ENCODE measurements around the gene DSTN. TPM values are rescaled to one million over a fixed set of nuclear protein-coding genes. Genes with fewer than 3 reads are reported as not detected.
A peak's percentile ranks its signal among the peaks of the same experiment; 100 is the strongest.

DSTN gene
- polyA plus RNA-seq, 5 donors, result 340 to 394 (median 376) TPM

DNA sequence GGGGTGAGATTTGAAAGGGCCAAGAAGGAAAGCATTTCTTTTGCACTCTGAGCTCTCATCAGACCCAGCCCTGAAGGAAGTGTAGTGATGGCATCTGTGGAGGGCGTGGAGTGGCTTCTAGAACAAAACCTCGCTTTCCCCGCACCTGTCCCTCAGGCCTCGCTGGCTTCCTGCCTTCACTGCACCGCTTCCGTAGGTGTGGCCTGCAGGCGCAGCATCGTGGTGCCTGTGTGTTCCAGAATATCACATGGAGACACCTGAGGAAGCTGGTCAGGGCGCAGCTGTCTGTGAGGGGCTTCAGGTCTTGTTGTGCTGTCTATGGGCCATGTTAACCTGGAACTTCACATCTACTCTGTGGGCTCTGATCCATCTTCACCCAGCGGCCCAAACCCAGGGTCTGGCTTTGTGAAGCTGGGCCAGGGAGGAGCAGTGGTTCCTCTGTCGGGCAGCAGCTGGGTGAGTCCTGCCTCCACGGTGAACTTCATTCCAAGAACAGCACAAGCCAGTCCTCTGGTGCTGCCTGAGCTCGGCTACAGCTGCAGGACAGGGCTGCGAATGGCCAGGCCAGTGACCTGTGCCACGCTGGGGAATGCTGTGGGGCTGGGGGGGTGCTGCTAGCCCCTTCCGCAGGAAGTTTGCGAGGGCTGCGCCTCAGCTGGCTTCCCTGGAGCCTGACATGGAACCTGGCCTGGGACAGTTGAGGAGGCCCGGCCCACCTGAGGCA is 40.9 kb downstream of the DSTN start:
- no peak for DNase-seq

DNA sequence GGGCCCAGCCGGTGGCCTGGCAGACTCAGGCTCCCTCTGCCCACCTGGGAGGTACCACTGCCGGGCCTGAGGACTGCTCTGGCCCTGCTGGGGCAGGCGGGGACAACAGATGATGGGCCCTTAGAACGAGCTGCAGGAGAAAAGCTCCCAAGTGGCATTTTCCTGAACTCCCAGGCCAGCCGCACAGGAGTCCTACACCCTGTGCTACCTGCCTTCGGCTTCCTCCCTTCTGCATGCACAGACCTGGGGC is 41.3 kb downstream of the DSTN start:
- no peak for DNase-seq

GRCh38 chr20:17611540-17612286 is 41.8 kb downstream of the DSTN start:
- no peak for DNase-seq

DNA sequence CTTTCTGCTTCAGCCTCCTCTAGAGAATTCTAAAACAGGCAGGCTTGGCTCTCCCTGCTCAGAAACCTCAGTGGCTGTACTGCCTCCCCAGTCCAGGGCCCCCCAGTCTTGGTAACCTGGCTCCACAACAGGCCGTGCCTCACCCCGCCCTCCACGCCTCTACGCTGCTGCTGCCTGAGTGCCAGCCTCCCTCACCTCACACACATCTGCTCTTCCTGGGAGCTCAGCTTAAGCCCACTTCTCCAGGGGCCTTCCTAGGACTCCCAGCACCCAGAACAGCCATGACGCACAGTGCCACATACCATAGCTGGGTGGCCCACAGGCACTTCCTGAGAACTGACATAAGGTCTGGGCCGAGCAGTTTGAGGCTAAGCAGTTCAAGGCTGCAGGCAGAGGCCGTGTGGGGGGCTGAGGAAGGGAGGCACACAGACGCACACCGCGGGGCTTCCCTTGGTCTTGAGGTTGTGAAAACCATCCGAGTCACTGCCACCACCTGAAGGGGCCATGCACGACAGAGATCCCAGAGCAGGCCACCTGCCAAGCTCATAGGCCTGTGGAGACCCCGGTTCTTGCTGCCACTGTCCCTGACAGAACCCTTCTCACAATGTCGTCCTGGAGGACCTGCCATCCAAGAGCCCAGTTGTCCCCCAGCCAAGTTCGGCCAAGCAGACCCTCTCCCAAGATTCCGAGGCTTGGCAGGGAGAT is 42.6 kb downstream of the DSTN start:
- no peak for DNase-seq

- DNase-seq, result no peak
Observed at GRCh38 chr20:17612992-17613327, 43.1 kb downstream of the DSTN start.

DNA sequence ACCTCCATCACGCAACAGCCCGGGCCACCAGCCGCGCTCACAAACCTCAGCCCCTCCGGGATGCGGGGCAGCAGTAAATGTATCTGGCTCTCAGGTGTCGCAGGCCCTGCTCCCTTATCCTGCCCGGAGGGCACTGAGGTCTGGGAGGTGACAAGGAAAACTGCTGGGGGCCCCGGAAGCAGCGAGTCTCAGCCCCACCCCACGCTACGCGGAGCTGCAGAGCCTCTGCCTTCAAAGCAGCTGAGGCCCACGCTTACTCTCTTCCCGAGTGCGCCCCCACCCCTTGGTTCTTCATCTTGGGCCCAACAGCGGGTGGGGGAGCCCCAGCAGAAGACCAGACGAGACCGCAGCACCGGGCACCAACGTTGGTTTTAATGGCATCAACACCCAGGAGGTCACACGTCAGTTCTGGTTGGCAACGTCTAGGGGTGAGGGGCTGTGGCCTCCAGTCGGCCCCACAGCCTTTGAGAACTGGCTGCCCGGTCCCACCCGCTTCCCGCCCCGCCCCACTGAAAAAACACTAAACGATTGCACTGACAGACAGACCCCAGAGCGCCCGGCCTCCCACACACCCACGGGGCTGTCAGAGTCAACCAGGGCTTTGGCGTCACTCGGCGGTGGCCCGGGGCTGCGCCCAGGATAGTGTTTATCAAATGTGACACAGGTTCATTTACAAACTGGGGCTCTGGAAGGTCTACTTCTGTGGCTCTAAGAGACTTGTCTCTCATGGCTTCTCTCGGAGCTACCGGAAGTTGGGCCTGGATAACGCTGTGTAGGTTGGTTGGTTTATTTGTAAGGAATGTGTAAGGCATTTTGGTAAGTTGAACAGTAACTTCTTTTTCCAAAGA is 43.7 kb downstream of the DSTN start:
- DNase-seq, result no peak

DNA sequence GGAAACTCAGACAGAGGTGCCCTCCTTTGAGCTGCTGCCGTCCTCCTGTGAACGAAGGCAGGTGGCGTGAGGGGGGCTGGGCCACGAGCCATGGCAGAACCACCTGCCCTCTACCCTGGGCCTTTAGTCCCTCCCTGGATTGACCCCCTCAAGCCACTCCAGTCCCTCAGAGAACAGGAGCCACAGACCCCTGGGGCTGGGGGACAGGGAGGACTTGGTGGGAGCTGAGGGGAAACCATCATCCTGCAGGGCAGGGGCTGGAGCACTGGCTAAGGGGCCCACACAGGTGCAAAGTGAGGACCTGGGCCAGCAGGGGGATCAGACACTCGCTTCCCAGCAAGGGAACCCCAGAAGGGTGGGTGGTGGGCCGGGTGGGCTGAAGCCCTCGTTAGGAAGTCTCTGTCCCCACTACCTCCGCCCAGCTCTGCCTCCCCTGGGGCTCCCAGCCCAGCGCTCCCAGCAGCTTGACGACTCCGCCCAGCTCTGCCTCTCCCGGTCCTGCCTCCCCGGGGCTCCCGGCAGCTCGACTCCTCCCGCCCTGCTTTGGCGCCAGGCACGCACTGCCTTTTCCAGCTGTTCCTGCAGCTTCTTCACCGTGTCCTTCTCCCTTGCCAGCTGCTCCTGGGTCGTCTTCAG is 44.4 kb downstream of the DSTN start:
- DNase-seq, result no peak

- DNase-seq, result no peak
Observed at GRCh38 chr20:17614812-17615644, 45.2 kb downstream of the DSTN start.

DNA sequence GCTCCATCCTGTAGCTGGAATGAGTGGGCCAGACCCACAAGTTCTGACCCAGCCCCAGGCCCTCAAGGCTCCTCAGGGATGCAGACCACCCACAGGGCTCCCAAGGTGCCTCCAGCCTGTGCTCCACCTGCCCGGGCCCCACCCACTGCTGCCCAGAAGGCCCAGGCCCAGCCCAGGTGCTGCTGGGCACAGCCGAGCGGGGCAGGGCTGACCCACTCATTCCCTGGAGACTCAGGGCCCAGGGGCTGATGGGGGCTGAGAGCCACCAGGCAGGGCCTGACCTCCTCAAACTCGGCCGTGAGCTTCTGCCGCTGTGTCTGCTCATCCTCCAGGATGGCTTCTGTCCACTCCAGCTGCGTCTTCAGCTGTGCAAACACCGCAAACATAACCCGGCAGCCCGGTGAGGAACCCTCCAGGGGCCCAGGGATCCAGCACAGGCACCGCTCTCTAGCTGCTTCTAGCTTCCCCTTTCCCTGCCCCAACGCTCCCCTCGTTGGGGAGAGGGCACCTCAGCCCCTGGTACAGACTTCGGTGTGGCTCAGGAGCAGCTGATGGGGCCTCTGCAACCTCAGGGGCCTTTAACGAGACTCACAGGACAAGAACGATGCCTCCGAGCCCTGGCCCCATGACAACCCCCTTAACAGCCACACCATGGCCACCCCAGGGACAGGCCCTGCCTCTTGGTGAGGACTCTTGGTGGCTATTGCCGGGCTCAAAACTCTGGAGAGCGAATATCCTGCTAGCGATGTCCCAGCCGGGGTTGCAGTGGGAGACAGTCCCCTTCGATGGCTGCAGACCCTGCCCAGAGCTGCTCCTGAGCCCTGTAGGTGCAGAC is 46.0 kb downstream of the DSTN start:
- no peak for DNase-seq

DNA sequence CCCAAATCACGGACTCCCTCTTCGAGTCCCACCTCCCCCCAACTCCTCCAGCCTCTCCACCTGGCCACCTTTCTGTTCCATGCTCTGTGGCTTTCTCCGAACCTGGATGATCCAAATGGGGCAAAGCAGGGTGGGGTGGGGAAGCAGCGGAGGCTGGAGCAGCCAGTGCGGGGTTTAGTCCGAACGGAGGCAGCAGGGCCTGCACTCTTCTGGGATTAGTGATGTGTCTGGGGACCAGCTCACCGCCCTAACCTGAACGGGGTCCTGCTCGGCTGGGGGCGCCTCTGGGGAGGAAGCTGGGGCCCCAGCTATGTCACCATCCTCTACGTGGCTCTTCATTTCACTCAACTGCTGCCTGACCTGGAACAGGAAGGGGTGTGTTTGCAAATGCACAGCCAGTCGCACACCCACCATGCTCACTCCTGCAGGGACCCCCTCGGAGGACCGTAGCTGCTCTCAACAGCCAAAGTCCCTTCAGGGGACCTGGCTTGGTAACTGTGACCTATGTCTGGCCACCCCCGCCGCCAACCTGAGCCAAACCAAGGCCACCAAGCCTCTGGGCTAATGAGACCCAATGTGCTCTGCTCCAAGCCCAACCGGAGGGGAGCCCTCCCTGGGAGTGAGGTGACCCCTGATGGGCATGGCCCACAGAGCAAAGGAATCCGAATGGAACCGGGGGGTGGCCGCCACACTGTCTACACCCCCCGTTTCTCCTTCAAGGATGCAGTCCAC is 46.8 kb downstream of the DSTN start:
- DNase-seq, result no peak

DNA sequence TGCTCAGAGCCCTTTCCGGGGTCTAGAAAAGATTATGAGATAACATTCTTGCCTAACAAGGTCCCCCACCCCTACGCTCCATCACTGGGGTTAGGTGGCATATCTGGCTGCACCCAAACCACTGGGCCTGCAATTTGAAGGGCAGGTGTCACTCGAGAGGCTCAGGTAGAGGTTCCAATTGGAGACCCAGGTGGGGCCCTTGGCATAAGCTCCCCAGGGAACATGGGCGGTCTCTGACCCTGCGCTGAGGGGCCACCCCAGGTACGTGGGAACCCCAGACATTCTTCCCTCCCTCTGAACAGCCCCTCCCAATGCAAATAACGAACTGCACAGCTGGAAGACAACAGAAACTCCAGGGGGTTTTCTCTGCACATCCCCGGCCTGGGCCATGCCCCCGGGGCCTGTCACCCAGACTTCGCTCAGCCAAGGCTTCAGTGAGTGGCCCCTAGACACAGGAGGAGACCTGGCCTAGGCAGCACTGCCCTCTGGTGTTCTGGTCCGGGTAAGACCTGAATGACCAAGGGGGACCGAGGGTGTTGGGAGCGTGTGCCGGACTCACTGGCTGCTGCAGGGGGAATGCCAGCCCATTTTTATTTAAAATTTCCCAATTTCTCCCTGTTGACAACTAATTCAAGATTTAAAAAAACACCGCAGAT is 47.5 kb downstream of the DSTN start:
- DNase-seq, result peak in 1 of 2 donors; percentile 50

DNA sequence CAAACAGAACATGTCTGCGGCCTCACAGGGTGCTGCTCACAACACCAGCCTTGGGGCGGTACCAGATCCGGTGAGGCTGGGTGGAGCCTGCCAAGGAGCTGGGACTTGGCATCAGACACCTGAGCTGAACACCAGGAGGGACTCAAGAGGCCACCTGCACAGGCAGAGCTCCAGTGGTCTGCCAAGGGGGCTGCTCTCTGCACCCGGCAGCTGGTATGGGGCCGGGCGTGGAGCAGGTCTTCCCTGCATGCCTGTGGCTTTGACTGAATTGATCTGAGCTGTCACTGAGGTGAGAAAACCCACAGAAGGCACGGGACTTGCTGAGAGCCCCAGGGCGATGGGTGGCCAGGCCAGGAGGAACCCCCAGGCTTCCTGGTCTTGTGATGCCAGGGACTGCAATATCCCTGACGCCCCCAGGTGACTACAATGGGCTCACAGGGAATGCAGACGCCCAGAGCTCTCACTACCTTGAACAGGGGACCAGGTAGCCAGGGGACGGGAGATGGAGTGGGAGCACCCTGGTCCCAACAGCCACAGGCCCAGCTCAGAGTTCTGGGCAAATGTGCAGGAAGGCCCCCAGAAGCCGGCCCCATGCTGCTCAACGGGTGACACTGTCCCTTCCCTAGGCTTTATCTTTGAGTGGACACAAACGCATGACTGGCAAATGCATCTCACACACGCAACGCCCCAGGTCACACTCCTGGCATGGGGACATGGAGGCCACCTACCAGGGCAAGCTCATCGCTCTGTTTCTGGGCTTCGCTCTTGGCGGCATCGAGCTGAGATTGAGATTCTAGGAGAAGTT is 48.2 kb downstream of the DSTN start:
- no peak for DNase-seq

- DNase-seq, result no peak
Observed at GRCh38 chr20:17618673-17619013, 48.8 kb downstream of the DSTN start.

GRCh38 chr20:17619351-17620093 is 49.6 kb downstream of the DSTN start:
- no peak for DNase-seq

DNA sequence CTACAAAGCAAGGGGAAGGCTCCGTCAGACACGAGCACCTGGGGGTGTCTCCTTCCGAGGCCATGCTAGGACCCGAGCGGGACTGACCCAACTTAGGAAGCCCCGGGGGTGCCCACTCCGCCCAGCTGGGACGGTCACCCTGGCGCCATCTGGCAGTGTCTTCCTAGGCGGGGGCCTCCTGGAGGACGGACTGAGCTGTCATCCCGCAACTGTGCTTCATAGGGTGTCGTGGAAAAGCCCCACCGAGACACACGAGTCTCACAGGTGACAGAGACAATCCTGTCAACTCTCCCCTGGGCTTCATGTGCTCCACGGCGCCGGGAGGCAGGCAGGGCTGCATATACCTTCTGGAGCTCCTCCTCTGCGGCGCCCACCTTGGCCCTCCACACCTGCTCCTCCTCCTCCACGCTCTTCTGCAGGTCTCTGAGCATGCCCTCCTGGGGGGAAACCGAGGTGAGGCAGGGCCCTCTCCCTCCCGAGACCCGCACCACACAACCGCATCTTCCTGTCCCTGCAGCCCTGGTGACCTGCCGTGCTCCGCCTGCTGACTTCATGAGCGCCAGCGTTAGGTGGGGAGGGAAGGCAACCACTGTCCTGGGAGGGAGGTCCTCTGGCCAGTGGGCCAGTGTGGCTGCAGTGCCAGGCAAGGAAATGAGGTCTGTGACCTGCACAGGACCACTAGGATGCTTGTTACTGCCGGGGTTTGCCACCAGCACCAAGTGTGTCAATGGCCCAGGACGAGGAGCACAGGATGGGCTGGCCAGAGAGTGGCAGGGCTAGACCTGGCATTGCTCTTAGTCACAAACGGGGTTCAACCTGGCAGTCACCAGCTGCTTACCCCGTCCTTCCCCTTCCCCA is 50.7 kb downstream of the DSTN start:
- no peak for DNase-seq
